Activated naive CD8-positive, alpha-beta T cell treated with anti-CD3 and anti-CD28 coated beads, Interleukin-2, amount 10 ng/mL, durations not matched to agents 7 days and 5 days (primary cell): Measurements from ENCODE around the gene CENPA. TPM values are rescaled to one million over a fixed set of nuclear protein-coding genes. Genes with fewer than 3 reads are reported as not detected.

Source experiments
- total RNA-seq, 2 experiments: library from RNA; stranded (reverse); gene quantifications; one replicate each; pipeline ENCODE4 v1.2.3, GENCODE V29; 2021

The CENPA gene
- total RNA-seq, 2 experiments from 2014 or later: 30.5 to 34.4 TPM

Other genes starting within 250 kb of the CENPA start
- gene CIB4, start 144.7 kb upstream of the CENPA start, total RNA-seq: not detected
- not detected for gene KCNK3, start 93.3 kb upstream of the CENPA start, total RNA-seq
- gene SLC35F6, start 21.8 kb upstream of the CENPA start, total RNA-seq: 10 to 100 TPM; 19.5 to 19.7 TPM
- gene DPYSL5, start 62.1 kb downstream of the CENPA start, total RNA-seq: not detected
- 1 to 10 TPM; 1.9 to 2.0 TPM for gene MAPRE3, start 184.6 kb downstream of the CENPA start, total RNA-seq
- 10 to 100 TPM; 68.1 to 70.8 TPM for gene TMEM214, start 246.9 kb downstream of the CENPA start, total RNA-seq